Measurements from ENCODE around the gene ATG5.

DNA sequence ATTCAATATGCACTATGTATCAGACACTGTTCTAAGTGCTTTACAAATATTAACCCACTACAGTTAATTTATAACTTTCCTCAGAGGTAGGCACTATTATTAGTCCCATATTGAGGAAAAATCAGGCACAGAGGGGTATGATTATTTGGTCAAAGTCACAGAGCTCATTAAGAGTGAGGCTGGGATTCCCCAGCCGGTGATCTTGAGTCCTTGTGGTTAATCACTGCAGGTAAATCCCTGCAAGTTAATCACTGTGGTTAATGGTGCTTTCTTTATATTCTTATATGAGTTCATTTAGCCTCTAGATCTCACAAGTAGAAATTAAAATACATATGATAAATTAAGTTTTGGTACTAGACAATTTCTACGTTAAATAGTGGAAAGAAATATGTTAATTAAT lies 44.2 kb upstream of the ATG5 start:
- TF ChIP-seq POLR2A (IDR thresholded peaks at IDR 0.05; ENCODE audit: low read depth), result no peak
- TF ChIP-seq, protein P1, sequence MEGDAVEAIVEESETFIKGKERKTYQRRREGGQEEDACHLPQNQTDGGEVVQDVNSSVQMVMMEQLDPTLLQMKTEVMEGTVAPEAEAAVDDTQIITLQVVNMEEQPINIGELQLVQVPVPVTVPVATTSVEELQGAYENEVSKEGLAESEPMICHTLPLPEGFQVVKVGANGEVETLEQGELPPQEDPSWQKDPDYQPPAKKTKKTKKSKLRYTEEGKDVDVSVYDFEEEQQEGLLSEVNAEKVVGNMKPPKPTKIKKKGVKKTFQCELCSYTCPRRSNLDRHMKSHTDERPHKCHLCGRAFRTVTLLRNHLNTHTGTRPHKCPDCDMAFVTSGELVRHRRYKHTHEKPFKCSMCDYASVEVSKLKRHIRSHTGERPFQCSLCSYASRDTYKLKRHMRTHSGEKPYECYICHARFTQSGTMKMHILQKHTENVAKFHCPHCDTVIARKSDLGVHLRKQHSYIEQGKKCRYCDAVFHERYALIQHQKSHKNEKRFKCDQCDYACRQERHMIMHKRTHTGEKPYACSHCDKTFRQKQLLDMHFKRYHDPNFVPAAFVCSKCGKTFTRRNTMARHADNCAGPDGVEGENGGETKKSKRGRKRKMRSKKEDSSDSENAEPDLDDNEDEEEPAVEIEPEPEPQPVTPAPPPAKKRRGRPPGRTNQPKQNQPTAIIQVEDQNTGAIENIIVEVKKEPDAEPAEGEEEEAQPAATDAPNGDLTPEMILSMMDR (IDR thresholded peaks at IDR 0.05), result no peak
